HG03439 (cell line): Measurements from ENCODE around the gene ALX3.
"Not testable (repeated sequence)": the region's sequence is repeated elsewhere in the genome, so short reads cannot be mapped to it uniquely, and the experiment has no call there.

ENCODE experiments used
- ATAC-seq: cut with Tn5 transposase; IDR thresholded peaks from one replicate; pipeline ENCODE4 v1.9.1; 2021; ENCODE audit warnings: mild to moderate bottlenecking, moderate library complexity; ENCODE audit not compliant: unreplicated experiment

The ALX3 gene

DNA sequence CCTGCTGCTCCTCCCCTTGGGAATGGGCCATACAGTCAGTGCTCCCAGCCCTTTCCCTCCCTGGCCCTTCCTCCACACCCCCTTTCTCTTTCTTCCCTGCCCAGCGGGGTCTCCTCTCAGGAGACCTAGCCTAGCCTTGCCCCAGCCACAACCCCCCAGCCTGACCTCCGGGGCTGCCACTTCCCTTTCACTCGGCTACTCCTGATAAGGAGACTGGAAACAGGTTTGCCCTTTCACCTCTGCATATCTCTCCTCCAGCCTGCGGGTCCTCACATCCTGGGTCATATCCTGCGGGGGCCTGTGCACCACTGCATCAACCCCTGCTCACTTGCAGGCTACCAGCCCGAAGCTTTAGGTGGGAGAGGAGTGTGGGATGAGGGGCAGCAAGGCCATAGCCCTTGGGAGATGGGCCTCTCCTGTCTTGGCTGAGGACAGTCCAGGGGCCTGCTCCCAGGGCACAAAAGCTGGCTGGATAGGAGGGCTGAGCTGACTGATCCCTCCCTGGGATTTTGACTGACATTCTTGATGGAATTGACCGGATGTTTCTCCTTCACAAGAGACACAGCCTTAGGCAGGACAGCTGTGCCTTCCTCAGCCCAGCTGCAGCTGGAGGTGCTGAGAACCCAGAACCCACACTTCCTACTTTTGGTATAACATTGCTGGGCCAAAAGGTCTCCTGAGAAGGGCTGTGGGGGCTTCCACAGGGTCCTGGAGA, 19.2 kb upstream of the ALX3 start:
- no peak for ATAC-seq

DNA sequence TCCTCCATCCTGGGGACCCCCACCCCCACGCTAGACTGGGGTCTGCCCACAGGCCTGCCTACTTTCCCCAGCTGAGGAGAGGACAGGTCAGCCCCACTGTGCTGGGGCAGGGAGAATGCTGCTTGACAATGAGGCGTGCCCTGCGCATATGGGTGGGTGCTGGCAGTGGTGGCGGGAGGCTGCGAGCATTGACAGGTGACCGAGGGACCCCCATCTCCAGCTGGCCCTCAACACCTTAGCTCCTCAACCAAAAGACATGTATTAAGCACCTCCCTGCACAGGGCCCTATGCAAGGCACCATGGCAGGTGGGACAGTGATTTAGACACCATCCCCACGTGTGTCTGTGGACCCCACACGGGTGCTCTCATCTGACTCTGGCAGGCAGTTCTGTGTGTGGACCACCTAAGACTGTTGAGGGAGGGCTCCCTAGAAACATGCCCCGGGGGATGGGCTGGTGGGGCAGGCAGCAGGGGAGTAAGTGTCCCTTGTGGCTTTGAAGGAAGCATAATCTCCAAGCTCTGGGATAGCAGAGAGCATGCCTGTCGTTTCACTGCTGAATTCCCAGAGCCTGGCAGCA, 18.4 kb upstream of the ALX3 start:
- no peak for ATAC-seq

DNA sequence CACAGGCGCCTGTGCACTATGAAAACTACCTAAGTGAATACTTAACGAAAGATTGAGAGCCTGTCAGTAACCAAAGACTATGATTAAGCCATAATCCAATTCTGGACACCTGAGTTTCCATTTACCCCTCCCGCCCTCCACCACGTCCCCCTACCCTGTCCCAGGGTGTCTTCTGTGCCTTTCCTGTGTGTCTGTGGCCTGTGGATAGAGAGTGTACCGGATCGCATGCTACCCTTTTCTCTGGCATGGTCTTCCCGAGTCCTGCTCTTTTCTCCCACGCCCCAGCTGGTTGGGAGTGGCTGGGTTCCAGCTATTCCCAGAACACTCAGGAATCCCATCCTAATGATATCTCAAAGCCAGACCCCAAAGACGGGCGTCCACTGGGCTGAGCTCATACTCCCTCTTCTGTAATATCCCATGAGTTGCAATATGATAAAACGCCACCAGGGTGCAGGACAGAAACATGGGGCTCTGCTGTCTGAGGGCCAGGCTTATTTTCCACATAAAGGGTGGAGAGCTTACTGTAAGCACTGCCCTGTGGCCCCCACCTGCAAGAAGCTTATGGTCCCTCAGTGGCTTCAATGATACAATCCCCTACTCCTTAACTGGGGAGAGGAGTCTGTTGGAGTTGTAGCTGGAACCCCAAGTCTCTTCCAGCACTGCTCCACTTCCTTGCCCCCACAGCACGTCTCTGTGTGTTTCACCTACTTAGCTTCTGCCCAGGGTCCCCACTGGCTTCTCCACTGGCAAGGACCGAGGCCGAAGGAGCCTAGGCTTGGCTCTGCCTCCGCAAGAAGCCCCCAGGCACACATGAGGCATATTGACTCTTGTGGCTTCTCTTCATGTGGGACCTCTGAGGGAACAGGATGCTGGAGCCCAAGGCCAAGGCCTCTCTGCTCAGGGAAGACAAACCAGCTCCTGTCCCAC, 17.6 kb upstream of the ALX3 start:
- ATAC-seq = no peak

DNA sequence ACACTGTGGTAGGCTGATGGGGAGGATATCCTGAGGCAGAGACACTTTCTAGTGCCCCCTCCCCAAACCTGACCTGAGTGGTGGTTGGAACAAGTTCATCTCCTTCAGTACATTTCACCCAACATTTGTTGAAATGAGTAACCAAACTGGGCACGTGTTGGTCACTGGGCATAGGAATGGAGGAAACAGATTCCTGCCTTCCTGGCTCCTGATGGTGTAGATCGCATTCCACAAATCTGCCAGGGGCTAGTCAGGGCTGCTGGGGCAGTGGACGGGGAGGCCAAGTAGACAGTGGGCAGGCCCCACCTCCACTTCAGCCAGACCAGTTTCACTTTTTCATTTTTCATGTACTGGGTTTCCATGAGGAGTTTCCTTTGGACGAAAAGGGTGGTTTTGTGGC, 16.5 kb upstream of the ALX3 start:
- no peak for ATAC-seq

DNA sequence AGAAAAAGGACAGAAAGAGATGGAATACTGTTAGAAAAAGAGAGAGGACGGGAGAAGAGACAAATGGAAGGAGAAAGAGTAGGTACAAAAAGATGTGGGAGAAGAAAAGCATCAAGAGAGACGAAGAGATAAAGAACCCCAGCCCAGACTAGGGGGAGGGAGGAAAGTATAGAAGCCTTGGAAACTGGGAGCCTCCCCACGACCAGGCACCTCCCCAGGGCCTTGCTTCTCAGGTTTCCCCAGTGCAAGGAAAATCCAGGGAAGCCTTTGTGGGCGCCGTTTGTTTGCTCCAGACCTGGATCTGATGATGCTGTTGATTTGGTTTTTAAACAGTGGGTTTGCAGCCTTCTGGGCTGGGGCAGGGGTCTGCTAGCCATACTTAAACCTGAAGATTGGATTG, 15.2 kb upstream of the ALX3 start:
- no peak for ATAC-seq

DNA sequence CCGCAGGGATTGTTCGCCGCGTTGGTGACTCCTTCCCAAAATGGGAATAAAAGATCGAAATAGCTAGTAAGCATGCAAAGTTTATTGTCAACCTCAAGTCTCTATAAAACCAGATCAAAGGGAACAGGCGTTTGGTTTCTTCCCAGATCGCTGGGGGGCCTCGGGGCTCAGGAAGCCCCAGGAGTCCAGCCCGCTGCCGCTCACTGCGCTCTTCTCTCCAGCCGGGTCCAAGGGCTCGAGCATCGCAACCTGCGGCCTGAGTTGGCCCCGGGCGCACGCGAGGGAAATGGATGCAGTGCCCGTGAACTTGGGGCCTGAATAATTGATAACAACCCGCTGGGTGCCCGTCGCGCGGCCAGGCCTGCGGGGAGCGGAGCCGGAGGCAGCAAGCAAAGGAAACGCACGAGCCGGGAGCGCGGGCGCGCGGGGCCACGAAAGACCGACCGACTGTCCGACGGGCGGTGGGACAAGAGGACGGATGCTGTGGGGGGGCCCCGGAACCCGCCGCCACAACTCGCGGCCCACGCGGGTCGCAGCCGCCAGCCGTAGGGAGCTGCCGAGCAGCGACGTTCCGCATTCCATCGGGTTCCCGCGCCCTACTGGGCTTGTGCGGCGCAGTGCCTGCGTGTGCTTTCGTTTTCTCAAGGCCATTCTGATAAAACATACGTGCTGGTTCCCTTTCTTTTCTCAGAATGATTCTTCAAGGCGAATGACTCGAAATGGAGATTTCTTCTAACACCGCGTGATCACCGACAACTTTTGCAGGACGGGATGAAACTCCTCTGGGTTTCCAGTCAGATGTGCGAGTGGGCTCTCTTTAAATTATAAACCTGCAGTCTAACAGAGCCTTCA, 14.0 kb upstream of the ALX3 start:
- ATAC-seq = no peak

DNA sequence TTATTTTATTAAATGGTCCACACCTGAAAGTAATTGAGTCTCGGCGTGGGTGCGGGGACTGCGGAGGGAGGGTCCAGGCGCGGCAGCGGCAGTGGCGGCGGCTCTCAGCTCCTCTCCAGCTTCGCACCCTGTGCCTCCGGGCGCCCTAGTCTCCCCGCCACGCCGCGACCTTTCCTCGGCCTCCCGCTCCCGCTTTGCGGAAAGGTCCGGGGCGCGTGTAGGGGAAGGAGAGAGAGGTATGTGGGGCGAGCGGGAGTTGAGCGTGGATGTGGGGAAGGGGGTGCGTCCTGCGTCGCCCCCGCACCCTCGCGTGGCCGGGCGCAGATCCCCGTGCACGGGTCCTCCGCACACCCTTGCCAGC, 13.4 kb upstream of the ALX3 start:
- ATAC-seq = no peak

DNA sequence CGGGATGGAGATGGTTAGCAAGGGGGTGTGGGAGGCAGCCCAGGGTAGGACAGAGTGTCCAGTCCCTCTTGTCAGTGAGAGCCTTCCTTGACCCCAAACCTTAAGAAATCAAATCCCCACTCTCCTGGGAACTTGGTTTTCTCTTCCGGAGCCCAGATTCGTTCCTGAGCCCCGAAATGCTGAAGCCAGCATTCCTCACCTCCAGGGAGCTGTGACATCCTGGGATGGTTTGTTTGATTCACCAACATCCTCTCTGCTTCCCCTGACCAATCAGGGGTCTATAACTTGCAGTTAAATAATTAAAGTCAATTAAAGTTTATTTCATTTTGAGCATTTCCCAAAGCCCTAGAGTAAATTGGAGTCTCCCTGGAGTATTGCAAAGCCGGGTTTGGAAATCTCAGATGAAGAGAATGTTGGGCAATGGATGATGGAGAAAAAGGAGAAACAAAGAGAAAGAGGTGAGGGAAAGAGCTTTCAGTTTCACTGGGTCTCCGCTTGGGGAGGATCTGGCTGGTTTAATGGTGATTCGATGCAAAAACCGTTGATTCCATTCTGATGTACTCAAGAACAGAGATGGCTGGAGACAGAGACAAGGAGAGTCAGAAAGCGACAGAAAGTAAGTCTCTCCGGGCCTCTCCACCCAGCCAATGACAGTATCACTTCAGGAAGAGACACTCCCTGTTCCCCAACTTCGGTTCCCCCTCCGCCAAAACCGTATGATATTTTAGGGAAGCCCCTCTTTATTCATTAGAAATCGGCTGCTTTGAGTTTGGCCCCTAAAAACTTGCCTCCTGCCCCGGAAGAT, 12.8 kb upstream of the ALX3 start:
- ATAC-seq = no peak

DNA sequence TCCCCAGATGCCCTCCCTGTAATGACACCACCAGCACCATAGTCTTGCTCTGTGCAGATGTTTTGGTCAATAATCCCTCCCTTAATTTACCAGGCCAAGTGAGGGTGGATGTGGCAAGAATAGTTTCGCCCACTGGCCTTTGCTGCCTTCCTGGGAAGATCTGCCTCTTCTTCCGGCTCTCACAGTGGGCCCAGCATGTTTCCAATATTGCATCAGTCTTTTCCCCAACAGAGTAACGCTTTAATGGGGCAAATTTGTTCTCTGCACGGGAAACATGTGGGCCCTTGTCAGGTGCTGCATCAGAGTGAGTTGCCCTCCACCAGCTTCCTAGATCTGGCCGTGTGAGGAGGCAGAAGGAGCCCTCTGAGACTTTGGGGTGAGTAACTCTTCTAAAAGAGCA, 12.0 kb upstream of the ALX3 start:
- ATAC-seq = no peak

DNA sequence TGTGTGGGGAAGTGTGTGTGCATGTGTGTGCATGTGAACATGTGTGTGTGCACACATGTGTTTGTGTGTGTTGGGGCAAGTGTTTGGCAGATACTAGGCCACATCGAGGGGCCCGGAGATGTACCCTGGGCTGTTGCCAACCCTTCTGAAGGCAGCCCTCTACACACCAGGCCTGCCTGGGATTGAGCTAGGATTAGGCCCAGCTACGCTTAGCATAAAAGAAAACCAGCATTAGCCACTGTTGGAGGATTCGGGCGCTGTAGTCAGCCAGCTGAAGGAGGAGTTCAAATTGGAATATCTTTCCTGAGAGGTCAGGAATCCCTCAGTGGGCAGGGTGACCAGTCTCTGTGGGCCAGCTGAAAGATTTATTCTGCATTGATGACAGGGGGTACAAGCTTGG, 10.6 kb upstream of the ALX3 start:
- no peak for ATAC-seq

DNA sequence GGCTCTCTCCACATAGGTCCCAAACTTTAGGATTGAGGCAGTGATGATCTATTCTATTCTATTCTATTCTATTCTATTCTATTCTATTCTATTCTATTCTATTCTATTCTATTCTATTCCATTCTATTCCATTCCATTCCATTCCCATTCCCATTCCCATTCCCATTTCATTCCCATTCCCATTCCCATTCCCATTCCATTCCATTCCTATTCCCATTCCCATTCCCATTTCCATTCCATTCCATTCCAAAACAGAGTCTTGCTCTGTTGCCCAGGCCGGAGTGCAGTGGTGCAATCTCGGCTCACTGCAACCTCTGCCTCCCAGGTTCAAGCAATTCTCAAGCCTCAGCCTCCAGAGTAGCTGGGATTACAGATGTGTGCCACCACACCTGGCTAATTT, 9.5 kb upstream of the ALX3 start:
- not testable (repeated sequence) for ATAC-seq

DNA sequence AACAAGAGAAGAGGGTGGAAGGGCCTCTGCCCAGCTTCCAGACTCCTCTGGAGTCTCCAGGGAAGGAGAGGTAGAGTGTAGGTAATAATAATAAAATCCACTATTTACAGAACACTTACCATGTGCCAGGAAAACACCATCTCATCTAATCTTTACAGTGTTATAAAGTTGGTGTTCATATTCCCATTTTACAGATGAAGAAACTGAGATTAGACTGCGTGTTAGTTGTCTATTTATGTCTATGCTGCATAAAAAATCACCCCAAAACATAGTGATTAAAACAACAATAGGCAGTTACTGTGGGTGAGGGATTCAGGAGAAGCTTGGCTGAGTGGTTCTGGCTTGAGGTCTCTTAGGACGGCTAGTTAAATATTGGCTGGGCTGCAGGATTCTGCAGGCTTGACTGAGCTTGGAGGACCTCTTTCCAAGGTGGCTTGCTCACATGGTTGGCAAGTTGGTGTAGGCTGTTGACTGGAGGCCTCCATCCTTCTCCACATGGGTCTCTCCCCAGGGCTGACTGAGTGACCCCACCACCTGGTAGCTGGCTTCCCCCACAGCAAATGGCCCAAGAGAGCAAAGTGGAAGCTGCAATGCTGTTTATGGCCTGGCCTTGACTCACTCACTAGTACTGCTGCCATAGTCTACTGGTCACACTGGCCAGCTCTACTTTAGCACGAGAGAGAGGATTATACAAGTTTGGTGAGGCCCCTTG, 6.5 kb upstream of the ALX3 start:
- no peak for ATAC-seq

DNA sequence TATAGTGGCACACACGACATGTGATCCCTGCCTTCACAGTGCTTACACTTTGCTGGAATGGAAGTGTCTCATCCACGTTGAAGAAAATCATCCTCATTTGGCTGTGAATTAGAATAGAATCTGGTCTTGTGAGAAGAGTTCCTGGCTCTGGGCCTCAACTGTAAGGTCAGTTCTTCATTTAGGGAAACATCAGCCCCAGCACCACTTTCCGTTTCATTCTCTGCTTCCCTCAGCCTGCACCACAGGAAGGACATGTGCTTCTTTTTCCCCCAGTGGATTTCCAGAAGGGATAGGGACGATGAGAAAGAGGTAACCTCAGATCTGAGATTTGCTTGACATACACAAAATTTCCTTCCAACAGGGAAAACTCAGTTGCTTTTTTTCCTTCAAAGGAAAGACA, 3.7 kb upstream of the ALX3 start:
- ATAC-seq = no peak

DNA sequence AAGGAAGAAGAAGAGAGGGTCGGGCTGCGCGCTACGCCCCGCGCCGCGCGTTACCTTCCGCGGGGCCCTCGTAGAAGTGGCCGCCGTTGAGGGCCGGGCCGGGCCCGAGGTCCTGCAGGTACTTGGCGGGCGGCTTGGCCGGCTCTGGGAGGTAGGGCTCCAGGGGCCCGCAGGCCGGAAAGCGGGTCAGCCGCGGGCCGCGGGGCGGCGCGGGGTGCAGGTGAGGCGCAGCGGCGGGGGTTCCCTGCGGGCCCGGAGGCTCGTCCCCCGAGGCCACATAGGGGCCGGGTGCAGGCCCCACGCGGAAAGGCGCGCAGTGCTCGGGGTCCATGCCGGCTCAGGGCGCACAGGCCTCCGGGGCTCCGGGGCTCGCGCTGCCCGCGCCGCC, 196 bp downstream of the ALX3 start:
- ATAC-seq = no peak

DNA sequence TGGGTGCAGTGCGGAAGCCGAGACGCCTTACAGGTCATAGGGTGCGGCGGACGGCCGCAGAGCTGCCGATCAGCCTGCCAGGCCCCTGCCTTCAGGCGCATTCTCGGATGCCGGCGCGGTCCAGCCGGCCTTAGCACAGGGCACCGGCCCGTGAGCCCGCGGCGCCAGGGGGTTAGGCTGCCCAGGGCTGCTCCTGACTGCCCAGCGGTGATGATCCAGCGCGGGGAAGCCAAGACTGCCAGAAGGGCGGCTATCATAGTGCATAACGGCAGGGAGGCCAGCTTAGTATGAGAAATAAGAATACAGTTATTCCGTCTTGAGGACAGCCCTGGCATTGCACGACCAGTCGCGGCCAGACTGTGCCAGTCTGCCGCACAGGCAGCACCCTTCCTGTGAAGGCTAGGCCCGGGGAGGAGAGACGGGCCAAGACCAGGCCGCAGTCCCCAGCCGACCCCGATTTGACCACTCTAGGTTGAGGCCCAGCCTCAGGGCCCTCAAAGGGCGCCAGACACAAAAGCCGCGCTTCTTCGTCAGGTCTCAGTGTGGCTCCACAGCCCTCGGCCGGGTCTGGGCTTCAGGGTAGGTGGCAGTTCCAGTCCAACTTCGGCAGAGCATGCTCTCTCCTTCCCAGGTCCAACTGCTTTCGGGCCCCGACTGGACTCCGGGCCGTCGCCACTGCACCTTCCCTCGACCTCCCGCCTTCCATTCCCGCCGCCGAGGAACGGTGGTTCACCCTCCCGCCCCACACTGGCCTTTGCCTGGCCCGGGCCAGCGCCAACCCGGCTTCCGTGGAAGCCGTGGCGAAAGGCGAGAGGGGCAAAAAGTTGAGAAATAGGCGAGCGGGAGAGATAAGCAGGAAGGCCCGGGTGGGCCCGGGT, 829 bp downstream of the ALX3 start:
- no peak for ATAC-seq

DNA sequence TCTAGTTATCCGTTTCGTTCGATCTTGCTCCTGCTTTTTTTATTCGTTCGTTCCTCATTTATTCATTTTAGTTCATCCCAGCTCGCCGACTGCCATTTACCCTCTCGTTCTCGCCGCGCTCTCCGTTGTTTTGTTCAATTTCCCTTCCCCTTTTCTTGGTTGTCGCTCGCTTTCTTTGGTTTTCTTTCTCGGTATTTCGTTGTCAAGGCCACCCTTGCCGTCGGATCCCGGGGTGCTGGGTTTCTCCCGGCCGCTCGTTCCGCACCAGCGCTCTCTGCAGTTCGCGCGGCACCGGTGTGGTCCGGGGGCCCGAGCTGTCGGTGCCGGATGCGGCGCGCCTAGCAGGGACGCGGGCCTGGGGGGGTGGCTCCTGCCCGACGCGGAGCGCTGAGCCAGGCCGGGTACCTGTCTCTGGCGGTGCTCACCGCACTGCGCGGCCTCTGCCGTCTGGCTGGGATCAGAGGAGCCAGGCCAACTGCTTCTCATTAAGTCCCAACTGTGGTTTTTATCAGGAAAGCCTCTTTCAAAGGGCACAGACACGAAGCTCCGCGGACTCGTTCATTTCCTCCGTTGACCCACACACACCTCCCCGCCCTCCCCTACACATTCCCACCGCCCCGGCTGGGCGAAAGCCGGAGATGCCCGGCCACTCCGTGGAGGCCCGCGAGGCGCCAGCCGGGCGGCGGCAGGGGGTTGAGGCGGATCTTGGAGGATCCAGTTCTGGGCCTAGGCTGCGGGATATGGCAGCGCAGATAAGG, 1.6 kb downstream of the ALX3 start:
- ATAC-seq = no peak

DNA sequence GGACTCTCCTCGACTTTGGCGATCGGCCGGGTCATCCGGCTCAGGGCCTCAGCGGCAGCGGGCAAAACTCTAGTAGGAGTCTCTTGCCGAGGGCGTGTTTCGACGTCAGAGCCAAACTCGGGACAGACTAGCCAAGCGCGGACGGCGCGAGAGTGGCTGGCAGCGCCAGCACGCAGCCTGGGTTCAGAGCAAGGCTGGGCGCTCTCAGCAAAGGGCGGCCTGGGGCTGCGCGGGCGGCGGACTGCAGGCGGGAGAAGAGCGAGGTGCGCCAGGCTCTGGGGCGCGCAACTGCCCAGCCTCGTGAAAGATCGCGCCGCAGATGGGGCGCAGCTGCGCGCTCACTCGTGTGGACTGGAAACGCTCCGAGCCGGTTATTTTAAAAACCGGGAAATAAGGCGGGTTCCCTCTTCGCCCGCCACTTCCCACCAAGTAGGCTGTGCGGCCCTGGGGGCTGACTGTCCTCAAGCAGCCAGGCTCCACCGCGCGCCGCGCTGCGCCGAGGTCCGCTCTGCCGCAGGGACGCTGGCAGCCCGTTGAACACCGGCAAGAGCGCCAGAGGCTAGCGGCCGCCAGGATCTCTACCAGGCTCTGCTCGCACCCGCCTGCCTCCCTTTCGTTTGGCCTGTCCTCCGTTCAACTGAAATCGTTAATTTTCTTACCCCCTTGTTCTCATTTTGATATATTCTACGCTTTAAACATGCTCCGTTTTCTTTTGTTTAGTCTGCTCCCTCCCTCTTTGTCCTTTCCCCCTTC, 2.4 kb downstream of the ALX3 start:
- no peak for ATAC-seq
